HG03025 (cell line): ENCODE results near the gene LPP.

ENCODE experiments used
- ATAC-seq: cut with Tn5 transposase; IDR thresholded peaks from one replicate; pipeline ENCODE4 v1.9.1; 2021; ENCODE audit warnings: mild to moderate bottlenecking, moderate library complexity; ENCODE audit not compliant: unreplicated experiment, low FRiP score

Gene LPP

DNA sequence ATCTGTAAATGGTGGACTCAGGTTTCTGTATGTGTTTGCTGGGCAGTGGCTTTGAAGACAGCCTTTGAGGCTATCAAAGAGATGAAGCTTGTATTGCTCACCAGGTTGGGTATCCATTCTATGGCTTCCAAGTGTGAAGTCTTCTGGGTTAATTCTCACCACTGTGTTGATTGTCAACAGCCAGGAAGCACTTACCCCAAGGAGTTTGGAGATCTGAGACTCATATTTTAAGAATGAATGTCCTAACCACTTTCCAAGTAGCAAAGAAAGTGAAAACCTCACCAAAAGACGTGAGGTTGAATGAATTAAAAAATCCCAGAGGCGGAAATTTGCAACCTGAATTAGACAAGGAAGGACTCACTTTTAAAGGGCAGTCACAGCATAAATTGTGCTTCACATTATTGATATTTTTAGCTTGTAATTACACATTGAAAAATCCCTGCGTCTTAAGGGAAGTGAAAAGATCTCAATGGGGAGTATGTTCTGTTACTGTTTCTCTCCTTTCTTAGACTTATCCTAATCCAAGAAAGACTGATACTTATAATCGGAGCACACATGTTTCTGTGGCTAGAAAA, 713.8 kb downstream of the LPP start:
- no peak for ATAC-seq

DNA sequence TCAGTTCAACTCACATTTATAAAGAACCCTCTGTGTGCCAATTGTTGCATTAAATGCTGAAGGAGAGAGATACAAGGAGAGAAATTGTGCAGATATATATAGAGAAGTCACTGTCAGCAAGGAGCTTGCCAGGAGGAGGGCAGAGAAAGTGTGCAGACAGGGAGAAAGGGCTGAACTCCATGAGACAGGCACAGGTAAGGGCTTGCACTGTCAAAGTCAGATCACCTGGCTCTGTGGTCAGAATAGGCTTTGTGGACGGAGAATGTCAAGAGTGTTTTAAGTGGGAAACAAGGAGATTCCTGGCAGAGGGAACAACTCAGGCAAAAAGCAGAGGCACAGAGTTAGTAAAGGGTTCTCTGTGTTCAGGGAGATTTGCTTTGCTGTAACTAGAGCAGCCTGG, 714.8 kb downstream of the LPP start:
- ATAC-seq: no peak

DNA sequence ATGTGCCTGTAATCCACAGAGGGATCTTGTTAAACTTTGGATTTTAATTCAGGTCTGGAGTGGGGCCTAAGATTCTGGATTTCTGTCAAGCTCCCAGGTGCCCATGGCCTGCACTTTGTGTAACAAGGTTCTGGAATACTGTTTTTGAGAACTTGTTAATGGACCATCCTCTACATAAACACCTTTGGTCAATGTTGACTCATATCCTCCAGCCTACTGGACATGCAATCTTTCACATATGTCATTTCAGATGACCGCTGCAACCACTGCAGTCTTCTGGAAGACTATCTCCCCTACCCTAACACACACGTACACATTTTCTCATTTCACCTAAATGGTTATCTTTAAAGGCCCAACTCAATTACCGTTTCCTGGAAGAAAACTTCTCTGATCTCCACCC, 715.7 kb downstream of the LPP start:
- ATAC-seq: no peak

DNA sequence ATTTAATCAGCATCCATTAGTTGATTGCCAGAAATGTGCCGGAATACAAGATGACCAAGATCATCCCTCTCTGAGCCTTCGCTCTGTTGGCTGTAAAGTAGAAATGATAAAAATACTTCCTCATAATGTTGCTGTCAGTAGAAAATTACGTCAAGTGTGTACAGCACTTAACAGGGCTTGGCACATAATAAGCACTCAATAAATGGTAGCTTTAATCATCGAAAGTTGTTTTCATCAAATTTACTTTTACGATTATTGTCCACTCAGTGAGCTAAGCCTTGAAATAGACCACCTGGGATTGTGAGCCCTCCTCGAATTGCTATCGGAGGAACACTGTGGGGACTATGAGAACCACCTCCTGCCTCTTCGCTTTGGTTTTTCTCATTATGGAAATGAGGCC, 716.5 kb downstream of the LPP start:
- no peak for ATAC-seq

DNA sequence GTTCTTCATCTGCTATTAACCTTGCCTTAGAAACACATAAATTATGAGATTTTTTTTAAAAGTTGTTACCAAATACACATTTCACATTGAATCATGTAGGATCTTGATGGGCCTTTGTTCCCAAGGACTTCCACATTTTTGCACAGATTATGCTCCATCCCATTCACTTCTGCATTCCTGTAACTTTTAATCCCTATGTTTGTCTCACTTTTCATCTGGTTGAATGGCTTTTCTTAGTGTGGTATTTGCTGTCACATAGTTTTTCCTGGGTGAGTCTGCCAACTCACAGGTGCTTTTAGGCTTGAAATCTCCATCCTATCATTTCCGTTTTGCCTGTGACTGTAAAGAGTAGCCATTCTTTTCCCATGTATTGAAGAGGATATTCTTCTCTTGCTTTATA, 720.6 kb downstream of the LPP start:
- no peak for ATAC-seq

DNA sequence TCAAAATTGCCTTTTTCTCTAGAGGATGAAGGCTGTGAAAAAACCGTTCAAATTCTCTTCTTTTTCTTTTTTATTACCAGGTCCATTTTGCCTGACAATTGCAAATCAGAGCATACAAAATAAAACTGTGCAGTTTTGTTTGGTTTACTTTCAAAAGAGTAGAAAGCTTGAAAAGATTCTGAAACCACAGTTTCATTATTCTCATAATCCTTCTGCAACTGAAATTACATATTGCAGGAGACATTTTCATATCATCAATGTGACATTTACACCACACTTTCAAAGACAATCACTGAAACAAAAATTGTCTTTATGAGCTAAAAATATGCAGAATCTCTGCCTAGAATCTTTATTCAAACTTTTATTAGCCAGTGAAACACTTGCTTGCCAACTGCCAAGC, 721.5 kb downstream of the LPP start:
- no peak for ATAC-seq

DNA sequence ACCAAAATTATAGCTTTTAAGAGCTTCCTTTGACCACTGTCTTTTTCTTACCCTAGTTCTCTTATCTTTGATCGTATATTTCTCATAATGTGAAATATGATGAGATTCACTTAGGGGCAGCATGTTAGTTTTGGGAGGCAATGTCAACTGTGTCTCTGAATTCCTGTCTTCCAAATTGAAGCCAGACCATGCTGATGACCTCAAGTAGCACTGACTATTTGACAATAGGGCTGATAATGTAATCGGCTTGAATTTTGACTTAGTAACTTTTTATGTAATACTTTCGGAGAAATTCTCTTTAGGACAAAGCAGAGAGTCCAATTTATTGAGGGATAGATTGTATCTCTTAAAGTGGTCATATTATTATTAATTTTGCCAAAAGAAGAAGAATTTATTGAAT, 722.4 kb downstream of the LPP start:
- ATAC-seq: no peak

DNA sequence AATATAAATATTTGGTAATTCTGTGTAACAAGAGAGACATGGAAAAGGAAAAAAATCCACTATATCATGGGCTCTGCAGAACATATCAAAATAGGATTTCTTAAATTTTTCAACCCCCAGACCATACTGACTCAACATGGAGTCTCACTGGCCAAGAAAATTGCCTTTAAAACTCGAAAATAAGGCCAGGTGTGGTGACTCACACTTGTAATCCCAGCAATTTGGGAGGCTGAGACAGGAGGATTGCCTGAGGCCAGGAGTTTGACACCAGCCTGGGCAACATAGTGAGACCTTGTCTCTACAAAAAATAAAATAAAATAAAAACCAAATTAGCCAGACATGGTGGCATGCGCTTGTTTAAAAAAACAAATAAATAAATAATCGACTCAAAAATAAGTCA, 723.4 kb downstream of the LPP start:
- ATAC-seq: no peak

DNA sequence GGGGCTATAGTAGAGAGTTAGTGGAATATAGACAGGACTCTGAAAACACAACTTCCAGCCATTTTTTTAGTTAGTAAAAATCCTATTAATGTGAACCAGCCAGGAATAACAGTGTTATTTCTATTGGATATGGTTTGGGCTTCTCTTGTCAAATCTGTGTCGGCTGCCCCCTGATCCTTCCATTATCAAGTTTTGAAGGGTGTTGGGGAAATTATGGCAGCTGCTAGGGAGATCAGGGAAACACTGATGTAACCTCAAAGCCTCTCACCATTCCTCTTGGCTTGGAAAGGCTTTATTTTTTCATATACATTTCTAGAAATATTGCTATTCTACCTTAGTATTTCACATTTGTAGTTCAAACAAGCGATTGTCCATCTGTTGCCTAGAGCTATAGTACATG, 724.1 kb downstream of the LPP start:
- ATAC-seq: no peak

DNA sequence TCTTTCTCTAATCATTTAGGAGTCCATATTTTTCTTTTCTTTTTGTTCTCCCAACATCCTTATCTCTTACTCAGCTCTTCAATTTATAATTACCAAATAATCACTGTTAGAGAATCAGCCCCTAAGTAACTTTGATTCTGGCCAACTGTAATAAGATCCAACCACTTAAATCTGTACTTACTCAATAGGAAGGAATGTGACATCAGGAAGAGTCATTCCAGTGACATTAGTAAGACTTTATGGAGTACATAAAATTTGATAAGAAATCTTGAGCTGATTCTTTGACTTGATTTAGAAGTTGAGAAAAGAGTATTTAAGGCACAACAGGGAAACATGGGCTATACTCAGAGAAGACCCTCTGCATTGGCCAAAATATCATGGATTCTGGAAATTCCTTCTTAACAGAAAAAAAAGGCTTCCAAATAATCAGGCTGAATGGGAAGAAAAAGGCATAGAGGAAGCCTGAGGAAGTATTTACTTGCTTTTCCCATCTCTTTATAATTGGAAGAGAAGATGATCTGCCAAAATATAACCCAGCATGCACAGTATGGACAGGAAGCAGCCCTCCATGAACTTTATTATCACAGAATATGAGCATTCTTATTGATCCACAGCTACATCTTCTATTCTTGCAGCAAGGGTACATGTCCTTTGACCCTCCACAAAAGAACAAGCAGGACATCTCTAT, 728.1 kb downstream of the LPP start:
- ATAC-seq: no peak

DNA sequence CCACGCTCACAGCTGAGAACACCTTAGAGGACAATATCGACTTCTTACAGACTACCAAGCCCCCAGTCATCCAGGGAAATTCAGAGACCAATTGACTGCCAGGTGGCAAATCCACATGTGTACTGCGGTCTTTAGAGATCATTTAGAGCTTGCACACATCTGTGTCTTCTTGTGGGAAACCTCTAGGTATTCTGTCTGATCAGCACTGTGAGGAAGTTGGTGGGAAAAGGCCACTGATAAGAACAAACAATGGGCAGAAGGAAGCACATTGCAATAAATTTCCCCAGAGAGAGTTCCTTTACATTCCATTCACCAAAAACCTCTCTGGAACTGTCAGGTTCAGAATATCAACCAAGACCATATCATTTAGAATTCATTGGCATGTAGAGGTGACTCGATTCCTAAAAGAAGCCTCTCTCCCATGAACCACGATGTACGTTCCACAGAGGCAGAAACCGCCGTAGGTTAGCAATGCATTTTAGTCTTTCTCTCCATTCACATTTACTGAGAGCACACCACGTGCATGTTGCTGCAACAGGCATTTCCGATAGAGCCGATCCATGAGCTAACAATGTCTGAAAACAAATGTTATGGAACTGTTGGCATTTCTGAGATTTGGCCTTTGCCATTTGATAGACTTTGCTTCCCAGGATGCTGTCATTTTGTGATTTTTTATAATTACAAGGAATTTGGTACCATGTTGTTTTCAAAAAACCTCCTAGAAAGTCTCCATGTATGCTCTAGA, 730.5 kb downstream of the LPP start:
- no peak for ATAC-seq

DNA sequence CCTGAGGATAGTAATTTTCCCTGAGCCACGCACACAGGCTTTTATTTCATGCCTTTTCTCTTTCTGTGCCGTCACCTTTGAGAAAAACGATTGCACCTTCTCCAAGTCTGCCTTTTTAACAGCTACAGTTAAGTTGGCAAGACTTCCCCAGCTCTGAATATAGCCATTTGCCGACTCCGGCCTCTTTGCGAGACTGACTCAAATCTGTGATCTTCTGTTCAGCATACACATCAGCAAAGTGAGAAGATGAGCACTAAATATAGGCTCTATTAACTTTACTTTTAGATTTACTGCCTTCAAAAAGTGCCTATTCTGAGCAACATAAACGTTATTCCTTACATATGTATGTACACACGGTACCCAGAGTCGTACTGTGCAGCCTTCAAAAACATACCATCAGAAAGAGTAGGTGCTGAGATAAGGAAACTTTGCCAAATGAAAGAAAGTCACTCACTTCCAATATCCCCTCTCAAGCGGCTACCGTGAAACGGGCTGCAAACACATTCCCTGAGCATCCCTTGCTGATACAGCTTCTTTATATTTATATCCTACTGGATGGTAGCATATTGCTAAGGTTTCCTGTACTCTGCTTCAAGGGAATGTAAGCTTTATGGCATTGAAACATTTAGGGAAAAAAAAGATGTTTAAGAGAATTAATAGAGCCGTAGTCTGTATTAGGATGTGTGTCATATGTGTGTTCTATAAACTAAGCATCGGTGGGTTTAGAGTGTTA, 734.5 kb downstream of the LPP start:
- ATAC-seq: no peak

DNA sequence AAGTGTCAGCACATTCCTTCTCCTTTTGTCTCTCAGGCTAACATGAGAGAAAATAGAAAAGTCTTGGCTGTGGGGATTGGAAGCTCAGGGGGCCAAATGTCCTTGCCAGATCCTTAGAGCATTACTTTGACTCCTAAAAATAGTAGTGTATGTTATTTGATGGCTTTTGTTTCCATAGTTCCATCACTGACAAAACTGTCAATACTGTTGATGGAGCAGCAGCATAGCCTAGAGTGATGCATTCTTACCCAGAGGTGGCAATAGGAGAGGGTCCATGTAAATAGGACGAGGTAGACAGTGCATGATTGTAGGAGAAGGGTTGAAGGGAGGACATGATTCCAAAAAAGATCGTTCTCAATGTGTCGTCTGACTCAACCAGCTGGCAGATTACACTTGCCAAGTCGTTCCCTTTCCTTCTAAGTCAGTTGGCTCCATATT, 735.1 kb downstream of the LPP start:
- no peak for ATAC-seq

DNA sequence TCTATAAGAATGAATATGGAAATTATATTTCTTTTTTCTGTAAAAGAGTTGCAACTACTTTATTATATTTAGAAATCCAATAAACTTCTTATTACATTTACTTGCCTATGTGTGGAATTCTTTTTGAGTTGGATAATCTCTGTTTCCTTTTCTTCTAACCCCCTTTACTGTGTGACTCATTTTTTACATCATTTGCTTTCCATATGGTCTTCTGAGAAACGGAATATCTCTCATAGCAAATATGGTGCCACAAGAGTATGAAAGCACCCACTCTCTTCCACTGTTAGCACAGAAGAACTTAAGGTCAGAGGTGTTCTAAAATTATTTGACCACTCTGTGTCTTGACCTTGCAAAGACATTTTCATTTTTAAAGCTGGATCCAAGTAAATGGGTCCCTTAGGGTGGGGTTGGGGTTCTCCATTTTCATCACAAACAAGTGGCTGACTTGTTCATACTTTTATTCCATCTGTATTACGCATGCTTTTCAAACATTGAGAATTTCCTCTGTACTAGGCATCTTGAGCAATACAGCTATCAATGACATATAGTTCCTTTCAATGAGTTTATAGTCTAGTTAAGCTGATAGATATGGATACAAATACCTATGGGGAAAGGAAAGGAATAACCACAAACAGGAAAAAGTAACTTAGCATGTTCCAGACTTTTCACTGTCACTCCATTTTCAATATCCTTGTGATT, 736.8 kb downstream of the LPP start:
- no peak for ATAC-seq

DNA sequence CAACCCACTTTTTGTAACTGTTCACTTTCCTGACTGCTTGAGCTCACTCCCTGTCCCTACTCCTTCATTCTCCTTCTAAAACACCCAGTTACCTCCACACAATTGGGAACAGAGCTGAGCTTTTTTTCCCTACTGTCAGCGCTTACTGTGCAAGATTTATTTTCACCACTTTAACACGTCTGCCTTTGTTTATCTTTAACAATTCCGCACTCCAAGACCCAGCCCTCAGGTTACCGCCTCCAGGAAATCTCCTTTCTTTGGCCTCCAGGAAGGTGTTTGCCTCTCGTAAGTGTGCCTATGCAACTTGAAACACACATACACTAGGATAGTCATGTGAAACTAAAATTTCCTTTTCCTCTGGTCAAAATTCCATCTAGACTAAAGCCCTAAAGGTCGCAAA, 745.9 kb downstream of the LPP start:
- no peak for ATAC-seq

DNA sequence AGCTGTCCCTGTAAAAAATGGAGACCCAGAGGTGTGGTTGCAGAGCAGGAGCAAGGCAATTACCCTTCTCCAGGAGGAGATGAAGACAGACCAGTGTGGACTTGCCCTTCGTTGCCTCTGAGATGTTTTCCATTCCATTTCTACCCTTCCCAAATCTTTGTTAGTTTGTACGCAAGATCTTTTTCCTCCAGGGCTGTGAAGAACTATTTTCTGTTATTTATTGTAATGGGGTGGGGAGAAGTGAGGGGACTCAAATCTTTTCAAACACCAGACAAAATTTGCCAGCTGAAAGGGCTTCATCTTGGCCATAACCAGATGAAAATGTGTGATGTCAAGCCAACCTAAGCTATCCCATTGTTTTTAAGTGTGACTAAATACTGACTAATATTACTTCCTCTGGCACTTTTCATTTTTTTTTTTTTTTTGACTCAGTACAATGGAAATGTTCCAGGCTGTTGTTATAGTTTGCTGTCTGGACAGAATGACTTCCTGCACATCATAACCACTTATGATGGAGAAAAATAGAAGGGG, 746.5 kb downstream of the LPP start:
- no peak for ATAC-seq

DNA sequence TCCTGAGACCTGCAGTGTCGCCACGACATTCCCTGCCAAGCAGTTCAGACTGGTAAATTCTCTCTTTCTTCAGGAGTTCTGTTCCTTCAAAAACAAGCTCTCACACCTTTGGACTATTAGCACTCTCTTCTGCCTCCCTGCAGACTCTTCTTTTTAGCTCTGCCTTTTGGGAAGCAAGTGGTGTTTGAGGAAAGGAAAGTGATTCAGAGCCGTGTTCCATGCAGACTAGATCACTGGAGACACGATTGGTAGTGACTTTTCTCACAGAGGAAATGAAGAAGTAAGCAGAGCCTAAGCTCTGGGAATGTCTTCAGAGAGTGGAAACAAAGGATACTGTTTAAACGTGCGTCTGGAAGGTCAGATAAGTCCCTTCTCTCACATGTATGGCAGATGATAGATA, 747.2 kb downstream of the LPP start:
- no peak for ATAC-seq

DNA sequence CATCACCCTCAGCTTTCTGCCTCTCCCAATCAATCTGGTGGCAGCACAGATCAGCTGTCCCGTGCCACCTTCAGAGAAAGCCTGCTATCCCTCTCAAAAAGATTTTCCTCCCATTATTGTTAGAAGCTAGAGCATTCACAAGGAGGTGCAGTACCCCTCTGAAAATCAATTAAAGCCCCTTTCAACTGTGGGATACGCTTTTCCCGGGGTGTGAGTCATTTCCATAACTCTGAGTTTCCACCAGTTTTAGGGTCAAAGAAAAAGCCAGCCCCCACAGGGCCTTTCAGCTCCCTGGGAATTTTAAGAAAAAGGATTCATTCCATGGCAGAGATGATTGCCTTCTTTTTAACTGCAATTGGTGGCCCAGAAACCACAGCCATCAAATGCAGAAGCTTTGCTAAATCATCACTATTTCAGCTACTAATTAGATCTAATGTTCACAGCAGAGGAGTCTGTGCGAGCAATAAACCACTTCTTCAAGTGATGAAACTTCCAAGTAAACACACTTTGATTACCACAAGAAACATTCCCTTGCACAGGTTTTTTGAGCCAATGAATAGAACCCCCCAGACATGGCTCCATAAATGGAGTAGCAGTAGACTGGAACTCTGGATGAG, 747.8 kb downstream of the LPP start:
- ATAC-seq: no peak

DNA sequence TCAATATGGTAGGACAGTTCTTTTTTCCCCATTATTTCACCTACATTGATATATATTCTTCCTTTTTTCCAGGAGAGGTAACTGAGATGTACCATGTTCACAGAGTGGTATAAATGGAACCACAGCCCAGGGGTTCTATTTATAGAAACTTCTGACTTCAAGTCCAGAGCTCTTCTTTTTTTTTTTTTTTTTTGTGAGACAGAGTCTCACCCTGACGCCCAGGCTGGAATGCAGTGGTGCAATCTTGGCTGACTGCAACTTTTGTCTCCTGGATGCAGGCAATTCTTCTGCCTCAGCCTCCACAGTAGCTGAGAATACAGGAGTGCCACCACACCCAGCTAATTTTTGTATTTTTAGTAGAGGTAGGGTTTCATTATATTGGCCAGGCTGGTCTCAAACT, 750.7 kb downstream of the LPP start:
- no peak for ATAC-seq

DNA sequence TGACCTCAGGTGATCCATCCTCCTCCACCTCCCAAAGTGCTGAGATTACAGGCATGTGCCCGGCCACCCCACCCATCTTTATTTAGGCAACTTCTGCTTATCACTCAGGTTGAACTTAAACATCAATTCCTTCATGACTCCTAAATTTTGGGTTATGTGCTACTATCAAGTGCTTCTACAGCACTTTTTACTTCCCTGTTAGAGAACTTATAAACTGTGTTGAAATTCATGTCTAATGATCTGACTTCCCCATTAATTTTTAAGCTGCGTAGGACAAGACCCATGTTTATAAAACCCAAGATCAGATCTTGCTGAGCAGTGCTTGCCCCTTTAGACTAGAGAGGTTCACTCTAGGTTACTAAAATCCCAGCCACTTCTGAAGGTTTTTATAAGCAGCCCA, 751.6 kb downstream of the LPP start:
- no peak for ATAC-seq
